Measurements from ENCODE around the gene AGBL4.

DNA sequence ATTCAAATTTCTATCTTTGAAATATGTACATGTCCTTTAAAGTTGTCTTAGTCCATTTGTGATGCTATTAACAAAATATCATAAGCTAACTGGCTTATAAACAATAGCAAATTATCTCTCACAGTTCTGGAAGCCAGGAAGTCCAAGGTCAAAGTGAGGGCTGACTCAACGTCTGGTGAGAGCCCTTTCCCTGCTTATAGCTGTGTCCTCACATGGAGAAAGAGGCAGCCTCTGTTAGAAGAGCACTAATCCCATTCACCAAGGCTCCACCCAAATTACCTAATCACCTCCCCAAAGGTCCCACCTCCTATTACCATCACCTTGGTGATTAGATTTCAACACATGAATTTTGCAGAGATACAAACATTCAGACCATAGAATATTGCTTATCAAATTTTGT is 797.0 kb downstream of the AGBL4 start:
- TF ChIP-seq POLR2AphosphoS5 (IDR thresholded peaks at IDR 0.05), result no peak
- TF ChIP-seq, protein P1, sequence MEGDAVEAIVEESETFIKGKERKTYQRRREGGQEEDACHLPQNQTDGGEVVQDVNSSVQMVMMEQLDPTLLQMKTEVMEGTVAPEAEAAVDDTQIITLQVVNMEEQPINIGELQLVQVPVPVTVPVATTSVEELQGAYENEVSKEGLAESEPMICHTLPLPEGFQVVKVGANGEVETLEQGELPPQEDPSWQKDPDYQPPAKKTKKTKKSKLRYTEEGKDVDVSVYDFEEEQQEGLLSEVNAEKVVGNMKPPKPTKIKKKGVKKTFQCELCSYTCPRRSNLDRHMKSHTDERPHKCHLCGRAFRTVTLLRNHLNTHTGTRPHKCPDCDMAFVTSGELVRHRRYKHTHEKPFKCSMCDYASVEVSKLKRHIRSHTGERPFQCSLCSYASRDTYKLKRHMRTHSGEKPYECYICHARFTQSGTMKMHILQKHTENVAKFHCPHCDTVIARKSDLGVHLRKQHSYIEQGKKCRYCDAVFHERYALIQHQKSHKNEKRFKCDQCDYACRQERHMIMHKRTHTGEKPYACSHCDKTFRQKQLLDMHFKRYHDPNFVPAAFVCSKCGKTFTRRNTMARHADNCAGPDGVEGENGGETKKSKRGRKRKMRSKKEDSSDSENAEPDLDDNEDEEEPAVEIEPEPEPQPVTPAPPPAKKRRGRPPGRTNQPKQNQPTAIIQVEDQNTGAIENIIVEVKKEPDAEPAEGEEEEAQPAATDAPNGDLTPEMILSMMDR (IDR thresholded peaks at IDR 0.05), result no peak
